Hepatic stellate cell (primary cell): ENCODE measurements around the gene DBI.
"Not testable (repeated sequence)": the region's sequence is repeated elsewhere in the genome, so short reads cannot be mapped to it uniquely, and the experiment has no call there.

Experiments
- DNase-seq: peaks from one replicate; pipeline ENCODE4 v3.0.0; 2011; ENCODE audit warnings: low spot score

DBI gene

GRCh38 chr2:119365436-119365835, 1.3 kb upstream of the DBI start:
- no peak for DNase-seq

GRCh38 chr2:119366161-119366648, 572 bp upstream of the DBI start:
- peak; percentile 14 for DNase-seq

- DNase-seq = peak; percentile 56
Measured at GRCh38 chr2:119367472-119368099, 809 bp downstream of the DBI start.

GRCh38 chr2:119369845-119370244, 3.1 kb downstream of the DBI start:
- no peak for DNase-seq

GRCh38 chr2:119371111-119371510, 4.3 kb downstream of the DBI start:
- no peak for DNase-seq

- DNase-seq = no peak
Measured at GRCh38 chr2:119372778-119373568, 6.2 kb downstream of the DBI start.

GRCh38 chr2:119373907-119374745, 7.3 kb downstream of the DBI start:
- DNase-seq = not testable (repeated sequence)

- not testable (repeated sequence) for DNase-seq
Measured at GRCh38 chr2:119376406-119376805, 9.6 kb downstream of the DBI start.

GRCh38 chr2:119376810-119377209, 10.0 kb downstream of the DBI start:
- no peak for DNase-seq

- DNase-seq = no peak
Measured at GRCh38 chr2:119377294-119377992, 10.7 kb downstream of the DBI start.

- DNase-seq = no peak
Measured at GRCh38 chr2:119377993-119378345, 11.2 kb downstream of the DBI start.

GRCh38 chr2:119378566-119378965, 11.8 kb downstream of the DBI start:
- no peak for DNase-seq

- DNase-seq = no peak
Measured at GRCh38 chr2:119383410-119384140, 16.8 kb downstream of the DBI start.

- no peak for DNase-seq
Measured at GRCh38 chr2:119384971-119385370, 18.2 kb downstream of the DBI start.

- DNase-seq = no peak
Measured at GRCh38 chr2:119385466-119385865, 18.7 kb downstream of the DBI start.

GRCh38 chr2:119387381-119388129, 20.8 kb downstream of the DBI start:
- DNase-seq = peak; percentile 63

- no peak for DNase-seq
Measured at GRCh38 chr2:119389615-119390306, 23.0 kb downstream of the DBI start.

- DNase-seq = no peak
Measured at GRCh38 chr2:119393971-119394748, 27.4 kb downstream of the DBI start.

- DNase-seq = no peak
Measured at GRCh38 chr2:119397196-119397595, 30.4 kb downstream of the DBI start.
